GM23338 (cell line): Measurements from ENCODE around the gene PRR13.

Experiments
- CREB1 ChIP-seq: fragments of 250-450 bp; sonication (Bioruptor Pico); IDR thresholded peaks from 2 replicates; pipeline ENCODE4 v1.5.0; 2020; ENCODE audit warnings: low read depth, mild to moderate bottlenecking, moderate library complexity
- EZH2 ChIP-seq: fragments of 200-600 bp; sonication (generic); IDR thresholded peaks from one replicate; pipeline ENCODE4 v1.8.0; 2017; ENCODE audit warnings: antibody characterized with exemption, mild to moderate bottlenecking, low read depth; ENCODE audit not compliant: unreplicated experiment
- EZH2phosphoT487 ChIP-seq: fragments of 200-600 bp; sonication (generic); IDR thresholded peaks from one replicate; pipeline ENCODE4 v1.8.1; 2018; ENCODE audit warnings: antibody characterized with exemption; ENCODE audit not compliant: unreplicated experiment
- JUNB ChIP-seq: IDR thresholded peaks from one replicate; pipeline ENCODE4 v1.6.1; 2016; ENCODE audit warnings: antibody characterized with exemption; ENCODE audit not compliant: unreplicated experiment
- POLR2AphosphoS5 ChIP-seq: IDR thresholded peaks from 2 replicates; pipeline ENCODE4 v1.6.1; 2016; ENCODE audit warnings: antibody characterized with exemption, low read depth
- STAT1 ChIP-seq: IDR thresholded peaks from one replicate; pipeline ENCODE4 v1.6.1; 2016; ENCODE audit warnings: antibody characterized with exemption; ENCODE audit not compliant: unreplicated experiment
- ZNF114 ChIP-seq: fragments of 250-450 bp; sonication (Bioruptor Pico); IDR thresholded peaks from 2 replicates; pipeline ENCODE4 v1.5.0; 2020; ENCODE audit warnings: mild to moderate bottlenecking, moderate library complexity
- TF ChIP-seq, protein P1 (sequence below), 2 experiments: fragments of 200-600 bp in 1 of 2; sonication (generic) in 1 of 2; conservative IDR thresholded peaks; 2 replicates each; pipeline versions ENCODE4 v1.5.1 to v1.6.1; 2016 to 2017; ENCODE audit warnings: antibody characterized with exemption in 2 of 2, low read depth in 2 of 2, mild to moderate bottlenecking in 2 of 2, moderate library complexity in 1 of 2
- TF ChIP-seq, protein P2 (sequence below): IDR thresholded peaks from 2 replicates; pipeline ENCODE4 v1.6.1; 2016; ENCODE audit warnings: antibody characterized with exemption
- TF ChIP-seq, protein P3 (sequence below): IDR thresholded peaks from one replicate; pipeline ENCODE4 v1.6.1; 2018; ENCODE audit warnings: antibody characterized with exemption; ENCODE audit not compliant: unreplicated experiment
- TF ChIP-seq, protein P4 (sequence below): fragments of 250-450 bp; sonication (Bioruptor Pico); IDR thresholded peaks from 2 replicates; pipeline ENCODE4 v1.5.0; 2020; ENCODE audit warnings: mild to moderate bottlenecking, moderate library complexity

DNA sequence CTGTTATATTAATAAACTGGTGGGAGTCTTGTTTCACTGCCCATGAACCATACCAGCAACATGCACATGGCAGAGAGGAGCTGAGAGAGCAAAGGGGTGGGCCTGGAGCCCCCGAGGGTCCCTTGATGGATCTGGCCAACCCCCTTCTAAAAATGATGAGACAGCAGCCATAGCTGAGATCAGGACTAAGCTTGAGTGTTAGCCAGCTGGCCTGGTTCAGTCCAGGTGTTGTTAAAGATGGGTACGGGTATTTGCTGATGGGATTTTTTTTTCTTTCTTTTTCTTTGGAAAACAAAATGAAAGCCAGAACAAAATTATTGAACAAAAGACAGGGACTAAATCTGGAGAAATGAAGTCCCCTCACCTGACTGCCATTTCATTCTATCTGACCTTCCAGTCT, 26.3 kb downstream of the PRR13 start:
- TF ChIP-seq, protein P1, sequence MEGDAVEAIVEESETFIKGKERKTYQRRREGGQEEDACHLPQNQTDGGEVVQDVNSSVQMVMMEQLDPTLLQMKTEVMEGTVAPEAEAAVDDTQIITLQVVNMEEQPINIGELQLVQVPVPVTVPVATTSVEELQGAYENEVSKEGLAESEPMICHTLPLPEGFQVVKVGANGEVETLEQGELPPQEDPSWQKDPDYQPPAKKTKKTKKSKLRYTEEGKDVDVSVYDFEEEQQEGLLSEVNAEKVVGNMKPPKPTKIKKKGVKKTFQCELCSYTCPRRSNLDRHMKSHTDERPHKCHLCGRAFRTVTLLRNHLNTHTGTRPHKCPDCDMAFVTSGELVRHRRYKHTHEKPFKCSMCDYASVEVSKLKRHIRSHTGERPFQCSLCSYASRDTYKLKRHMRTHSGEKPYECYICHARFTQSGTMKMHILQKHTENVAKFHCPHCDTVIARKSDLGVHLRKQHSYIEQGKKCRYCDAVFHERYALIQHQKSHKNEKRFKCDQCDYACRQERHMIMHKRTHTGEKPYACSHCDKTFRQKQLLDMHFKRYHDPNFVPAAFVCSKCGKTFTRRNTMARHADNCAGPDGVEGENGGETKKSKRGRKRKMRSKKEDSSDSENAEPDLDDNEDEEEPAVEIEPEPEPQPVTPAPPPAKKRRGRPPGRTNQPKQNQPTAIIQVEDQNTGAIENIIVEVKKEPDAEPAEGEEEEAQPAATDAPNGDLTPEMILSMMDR (conservative IDR thresholded peaks at IDR 0.05; ENCODE audit: low read depth in 2 of 2): no peak
- TF ChIP-seq CREB1 (CRISPR knock-in tag) (no peak), EZH2phosphoT487 (no peak), POLR2AphosphoS5 (no peak), EZH2 (no peak), ZNF114 (no peak), JUNB (no peak), STAT1 (no peak)
- TF ChIP-seq, protein P2, sequence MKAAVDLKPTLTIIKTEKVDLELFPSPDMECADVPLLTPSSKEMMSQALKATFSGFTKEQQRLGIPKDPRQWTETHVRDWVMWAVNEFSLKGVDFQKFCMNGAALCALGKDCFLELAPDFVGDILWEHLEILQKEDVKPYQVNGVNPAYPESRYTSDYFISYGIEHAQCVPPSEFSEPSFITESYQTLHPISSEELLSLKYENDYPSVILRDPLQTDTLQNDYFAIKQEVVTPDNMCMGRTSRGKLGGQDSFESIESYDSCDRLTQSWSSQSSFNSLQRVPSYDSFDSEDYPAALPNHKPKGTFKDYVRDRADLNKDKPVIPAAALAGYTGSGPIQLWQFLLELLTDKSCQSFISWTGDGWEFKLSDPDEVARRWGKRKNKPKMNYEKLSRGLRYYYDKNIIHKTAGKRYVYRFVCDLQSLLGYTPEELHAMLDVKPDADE: no peak
- TF ChIP-seq, protein P3, sequence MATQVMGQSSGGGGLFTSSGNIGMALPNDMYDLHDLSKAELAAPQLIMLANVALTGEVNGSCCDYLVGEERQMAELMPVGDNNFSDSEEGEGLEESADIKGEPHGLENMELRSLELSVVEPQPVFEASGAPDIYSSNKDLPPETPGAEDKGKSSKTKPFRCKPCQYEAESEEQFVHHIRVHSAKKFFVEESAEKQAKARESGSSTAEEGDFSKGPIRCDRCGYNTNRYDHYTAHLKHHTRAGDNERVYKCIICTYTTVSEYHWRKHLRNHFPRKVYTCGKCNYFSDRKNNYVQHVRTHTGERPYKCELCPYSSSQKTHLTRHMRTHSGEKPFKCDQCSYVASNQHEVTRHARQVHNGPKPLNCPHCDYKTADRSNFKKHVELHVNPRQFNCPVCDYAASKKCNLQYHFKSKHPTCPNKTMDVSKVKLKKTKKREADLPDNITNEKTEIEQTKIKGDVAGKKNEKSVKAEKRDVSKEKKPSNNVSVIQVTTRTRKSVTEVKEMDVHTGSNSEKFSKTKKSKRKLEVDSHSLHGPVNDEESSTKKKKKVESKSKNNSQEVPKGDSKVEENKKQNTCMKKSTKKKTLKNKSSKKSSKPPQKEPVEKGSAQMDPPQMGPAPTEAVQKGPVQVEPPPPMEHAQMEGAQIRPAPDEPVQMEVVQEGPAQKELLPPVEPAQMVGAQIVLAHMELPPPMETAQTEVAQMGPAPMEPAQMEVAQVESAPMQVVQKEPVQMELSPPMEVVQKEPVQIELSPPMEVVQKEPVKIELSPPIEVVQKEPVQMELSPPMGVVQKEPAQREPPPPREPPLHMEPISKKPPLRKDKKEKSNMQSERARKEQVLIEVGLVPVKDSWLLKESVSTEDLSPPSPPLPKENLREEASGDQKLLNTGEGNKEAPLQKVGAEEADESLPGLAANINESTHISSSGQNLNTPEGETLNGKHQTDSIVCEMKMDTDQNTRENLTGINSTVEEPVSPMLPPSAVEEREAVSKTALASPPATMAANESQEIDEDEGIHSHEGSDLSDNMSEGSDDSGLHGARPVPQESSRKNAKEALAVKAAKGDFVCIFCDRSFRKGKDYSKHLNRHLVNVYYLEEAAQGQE: no peak
- TF ChIP-seq, protein P4, sequence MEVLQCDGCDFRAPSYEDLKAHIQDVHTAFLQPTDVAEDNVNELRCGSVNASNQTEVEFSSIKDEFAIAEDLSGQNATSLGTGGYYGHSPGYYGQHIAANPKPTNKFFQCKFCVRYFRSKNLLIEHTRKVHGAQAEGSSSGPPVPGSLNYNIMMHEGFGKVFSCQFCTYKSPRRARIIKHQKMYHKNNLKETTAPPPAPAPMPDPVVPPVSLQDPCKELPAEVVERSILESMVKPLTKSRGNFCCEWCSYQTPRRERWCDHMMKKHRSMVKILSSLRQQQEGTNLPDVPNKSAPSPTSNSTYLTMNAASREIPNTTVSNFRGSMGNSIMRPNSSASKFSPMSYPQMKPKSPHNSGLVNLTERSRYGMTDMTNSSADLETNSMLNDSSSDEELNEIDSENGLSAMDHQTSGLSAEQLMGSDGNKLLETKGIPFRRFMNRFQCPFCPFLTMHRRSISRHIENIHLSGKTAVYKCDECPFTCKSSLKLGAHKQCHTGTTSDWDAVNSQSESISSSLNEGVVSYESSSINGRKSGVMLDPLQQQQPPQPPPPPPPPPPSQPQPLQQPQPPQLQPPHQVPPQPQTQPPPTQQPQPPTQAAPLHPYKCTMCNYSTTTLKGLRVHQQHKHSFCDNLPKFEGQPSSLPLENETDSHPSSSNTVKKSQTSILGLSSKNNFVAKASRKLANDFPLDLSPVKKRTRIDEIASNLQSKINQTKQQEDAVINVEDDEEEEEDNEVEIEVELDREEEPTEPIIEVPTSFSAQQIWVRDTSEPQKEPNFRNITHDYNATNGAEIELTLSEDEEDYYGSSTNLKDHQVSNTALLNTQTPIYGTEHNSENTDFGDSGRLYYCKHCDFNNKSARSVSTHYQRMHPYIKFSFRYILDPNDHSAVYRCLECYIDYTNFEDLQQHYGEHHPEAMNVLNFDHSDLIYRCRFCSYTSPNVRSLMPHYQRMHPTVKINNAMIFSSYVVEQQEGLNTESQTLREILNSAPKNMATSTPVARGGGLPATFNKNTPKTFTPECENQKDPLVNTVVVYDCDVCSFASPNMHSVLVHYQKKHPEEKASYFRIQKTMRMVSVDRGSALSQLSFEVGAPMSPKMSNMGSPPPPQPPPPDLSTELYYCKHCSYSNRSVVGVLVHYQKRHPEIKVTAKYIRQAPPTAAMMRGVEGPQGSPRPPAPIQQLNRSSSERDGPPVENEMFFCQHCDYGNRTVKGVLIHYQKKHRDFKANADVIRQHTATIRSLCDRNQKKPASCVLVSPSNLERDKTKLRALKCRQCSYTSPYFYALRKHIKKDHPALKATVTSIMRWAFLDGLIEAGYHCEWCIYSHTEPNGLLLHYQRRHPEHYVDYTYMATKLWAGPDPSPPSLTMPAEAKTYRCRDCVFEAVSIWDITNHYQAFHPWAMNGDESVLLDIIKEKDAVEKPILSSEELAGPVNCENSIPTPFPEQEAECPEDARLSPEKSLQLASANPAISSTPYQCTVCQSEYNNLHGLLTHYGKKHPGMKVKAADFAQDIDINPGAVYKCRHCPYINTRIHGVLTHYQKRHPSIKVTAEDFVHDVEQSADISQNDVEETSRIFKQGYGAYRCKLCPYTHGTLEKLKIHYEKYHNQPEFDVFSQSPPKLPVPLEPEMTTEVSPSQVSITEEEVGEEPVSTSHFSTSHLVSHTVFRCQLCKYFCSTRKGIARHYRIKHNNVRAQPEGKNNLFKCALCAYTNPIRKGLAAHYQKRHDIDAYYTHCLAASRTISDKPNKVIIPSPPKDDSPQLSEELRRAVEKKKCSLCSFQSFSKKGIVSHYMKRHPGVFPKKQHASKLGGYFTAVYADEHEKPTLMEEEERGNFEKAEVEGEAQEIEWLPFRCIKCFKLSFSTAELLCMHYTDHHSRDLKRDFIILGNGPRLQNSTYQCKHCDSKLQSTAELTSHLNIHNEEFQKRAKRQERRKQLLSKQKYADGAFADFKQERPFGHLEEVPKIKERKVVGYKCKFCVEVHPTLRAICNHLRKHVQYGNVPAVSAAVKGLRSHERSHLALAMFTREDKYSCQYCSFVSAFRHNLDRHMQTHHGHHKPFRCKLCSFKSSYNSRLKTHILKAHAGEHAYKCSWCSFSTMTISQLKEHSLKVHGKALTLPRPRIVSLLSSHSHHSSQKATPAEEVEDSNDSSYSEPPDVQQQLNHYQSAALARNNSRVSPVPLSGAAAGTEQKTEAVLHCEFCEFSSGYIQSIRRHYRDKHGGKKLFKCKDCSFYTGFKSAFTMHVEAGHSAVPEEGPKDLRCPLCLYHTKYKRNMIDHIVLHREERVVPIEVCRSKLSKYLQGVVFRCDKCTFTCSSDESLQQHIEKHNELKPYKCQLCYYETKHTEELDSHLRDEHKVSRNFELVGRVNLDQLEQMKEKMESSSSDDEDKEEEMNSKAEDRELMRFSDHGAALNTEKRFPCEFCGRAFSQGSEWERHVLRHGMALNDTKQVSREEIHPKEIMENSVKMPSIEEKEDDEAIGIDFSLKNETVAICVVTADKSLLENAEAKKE (CRISPR knock-in tag): no peak
